Putamen (tissue), 1 donor: ENCODE measurements around the gene LDLRAD1.
"Not testable (repeated sequence)": the region's sequence is repeated elsewhere in the genome, so short reads cannot be mapped to it uniquely, and the experiment has no call there.

Experiments
- DNase-seq: peaks from one replicate; pipeline ENCODE4 v3.0.0-alpha.2; 2016; ENCODE audit warnings: low spot score

LDLRAD1 gene

GRCh38 chr1:53992085-53992874 lies 25.7 kb downstream of the LDLRAD1 start:
- no peak for DNase-seq

GRCh38 chr1:53987880-53988279 lies 30.1 kb downstream of the LDLRAD1 start:
- DNase-seq = no peak

GRCh38 chr1:53986458-53986857 lies 31.5 kb downstream of the LDLRAD1 start:
- DNase-seq = no peak

GRCh38 chr1:53984726-53985125 lies 33.3 kb downstream of the LDLRAD1 start:
- no peak for DNase-seq

- no peak for DNase-seq
Measured at GRCh38 chr1:53982763-53983104, 35.3 kb downstream of the LDLRAD1 start.

GRCh38 chr1:53982034-53982762 lies 35.8 kb downstream of the LDLRAD1 start:
- DNase-seq = peak; percentile 48

- DNase-seq = no peak
Measured at GRCh38 chr1:53981220-53981619, 36.8 kb downstream of the LDLRAD1 start.

- no peak for DNase-seq
Measured at GRCh38 chr1:53979712-53980450, 38.1 kb downstream of the LDLRAD1 start.

- no peak for DNase-seq
Measured at GRCh38 chr1:53975861-53976260, 42.1 kb downstream of the LDLRAD1 start.

- no peak for DNase-seq
Measured at GRCh38 chr1:53971718-53972117, 46.3 kb downstream of the LDLRAD1 start.

- not testable (repeated sequence) for DNase-seq
Measured at GRCh38 chr1:53969323-53969722, 48.7 kb downstream of the LDLRAD1 start.

GRCh38 chr1:53968125-53968513 lies 49.9 kb downstream of the LDLRAD1 start:
- DNase-seq = no peak

- DNase-seq = no peak
Measured at GRCh38 chr1:53967409-53968124, 50.4 kb downstream of the LDLRAD1 start.

- no peak for DNase-seq
Measured at GRCh38 chr1:53966794-53967193, 51.2 kb downstream of the LDLRAD1 start.

- DNase-seq = no peak
Measured at GRCh38 chr1:53964109-53964508, 53.9 kb downstream of the LDLRAD1 start.

- DNase-seq = no peak
Measured at GRCh38 chr1:53963460-53963859, 54.5 kb downstream of the LDLRAD1 start.

GRCh38 chr1:53962395-53962794 lies 55.6 kb downstream of the LDLRAD1 start:
- no peak for DNase-seq

GRCh38 chr1:53959664-53960250 lies 58.2 kb downstream of the LDLRAD1 start:
- no peak for DNase-seq
